Vagina (tissue), 2 donors: ENCODE results near the gene ANXA3. TPM values are rescaled to one million over a fixed set of nuclear protein-coding genes. Genes with fewer than 3 reads are reported as not detected.

ENCODE experiments used
- DNase-seq, 2 donors: peaks; one replicate each; pipeline ENCODE4 v3.0.0-alpha.2; 2017; ENCODE audit errors: extremely low spot score in 2 of 2
- H3K27ac ChIP-seq: fragments of 200-600 bp; sonication (generic); one replicate; pipeline ENCODE4 v1.5.1; 2019
- H3K27me3 ChIP-seq: fragments of 200-600 bp; sonication (generic); one replicate; pipeline ENCODE4 v1.5.1; 2019
- H3K36me3 ChIP-seq, 2 donors: fragments of 200-600 bp; sonication (generic); one replicate each; pipeline ENCODE4 v1.5.1; 2017 to 2019
- H3K4me1 ChIP-seq: fragments of 200-600 bp; sonication (generic); one replicate; pipeline ENCODE4 v1.5.1; 2019
- H3K4me3 ChIP-seq, 2 donors: fragments of 200-600 bp; sonication (generic); 1 replicate in 1 of 2; 2 replicates in 1 of 2; pipeline ENCODE4 v1.5.1; 2016 to 2019
- H3K9me3 ChIP-seq: fragments of 200-600 bp; sonication (generic); one replicate; pipeline ENCODE4 v1.5.1; 2019
- POLR2A ChIP-seq, 2 donors: fragments of 450-650 bp; IDR thresholded peaks; one replicate each; pipeline ENCODE4 v1.6.1; 2017; ENCODE audit warnings: antibody characterized with exemption in 2 of 2, mild to moderate bottlenecking in 2 of 2, moderate library complexity in 2 of 2
- POLR2AphosphoS5 ChIP-seq, 2 donors: sonication (generic); formaldehyde crosslinking; IDR thresholded peaks; one replicate each; pipeline ENCODE4 v1.9.0; 2017; ENCODE audit warnings: antibody characterized with exemption in 2 of 2, mild to moderate bottlenecking in 2 of 2, low read depth in 1 of 2; ENCODE audit not compliant: insufficient read depth in 1 of 2
- intact Hi-C: fragments of 100-400 bp; cut with DNase I; formaldehyde crosslinking; loops from one replicate; pipeline ENCODE4 v1.15.1; 2023
- total RNA-seq: library from RNA; depleted of rRNA; stranded (reverse); fragments of >200 nt; gene quantifications from one replicate; pipeline ENCODE4 v1.2.3, GENCODE V29; 2016
- TF ChIP-seq, protein P1 (sequence below), 3 experiments: fragments of 450-650 bp in 2 of 3; fragments of 200-600 bp in 1 of 3; sonication (generic) in 1 of 3; IDR thresholded peaks; one replicate each; pipeline ENCODE4 v1.5.1; 2017 to 2019; ENCODE audit warnings: antibody characterized with exemption in 3 of 3, mild to moderate bottlenecking in 2 of 3, moderate library complexity in 2 of 3

The ANXA3 gene
- total RNA-seq, 1 donor from 2014 or later = 11.8 TPM

DNA sequence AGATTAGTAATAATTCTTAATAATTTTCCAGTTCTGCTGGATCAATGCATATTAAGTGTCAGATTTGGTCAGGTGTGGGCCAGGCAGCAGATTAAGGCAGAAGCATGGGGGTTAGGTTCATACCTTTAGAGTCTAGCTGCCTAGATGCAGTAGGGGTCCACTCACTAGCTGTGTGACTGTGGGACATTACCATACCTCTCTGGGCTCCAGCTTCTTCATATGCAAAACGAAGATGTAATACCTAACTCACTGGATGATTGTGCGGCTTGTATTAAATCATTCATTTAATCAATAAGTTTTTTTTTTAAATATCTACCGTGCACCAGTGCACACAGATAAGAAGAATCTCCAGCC is 1.4 kb downstream of the ANXA3 start:
- no peak overlapping the region for H3K4me3 ChIP-seq
- H3K36me3 ChIP-seq = no peaks in the 10 kb centered on the region
- TF ChIP-seq, protein P1, sequence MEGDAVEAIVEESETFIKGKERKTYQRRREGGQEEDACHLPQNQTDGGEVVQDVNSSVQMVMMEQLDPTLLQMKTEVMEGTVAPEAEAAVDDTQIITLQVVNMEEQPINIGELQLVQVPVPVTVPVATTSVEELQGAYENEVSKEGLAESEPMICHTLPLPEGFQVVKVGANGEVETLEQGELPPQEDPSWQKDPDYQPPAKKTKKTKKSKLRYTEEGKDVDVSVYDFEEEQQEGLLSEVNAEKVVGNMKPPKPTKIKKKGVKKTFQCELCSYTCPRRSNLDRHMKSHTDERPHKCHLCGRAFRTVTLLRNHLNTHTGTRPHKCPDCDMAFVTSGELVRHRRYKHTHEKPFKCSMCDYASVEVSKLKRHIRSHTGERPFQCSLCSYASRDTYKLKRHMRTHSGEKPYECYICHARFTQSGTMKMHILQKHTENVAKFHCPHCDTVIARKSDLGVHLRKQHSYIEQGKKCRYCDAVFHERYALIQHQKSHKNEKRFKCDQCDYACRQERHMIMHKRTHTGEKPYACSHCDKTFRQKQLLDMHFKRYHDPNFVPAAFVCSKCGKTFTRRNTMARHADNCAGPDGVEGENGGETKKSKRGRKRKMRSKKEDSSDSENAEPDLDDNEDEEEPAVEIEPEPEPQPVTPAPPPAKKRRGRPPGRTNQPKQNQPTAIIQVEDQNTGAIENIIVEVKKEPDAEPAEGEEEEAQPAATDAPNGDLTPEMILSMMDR (IDR thresholded peaks at IDR 0.05) = no peak
- TF ChIP-seq POLR2AphosphoS5 (IDR thresholded peaks at IDR 0.05; ENCODE audit: insufficient read depth in 1 of 2, low read depth in 1 of 2) (no peak), POLR2A (IDR thresholded peaks at IDR 0.05) (no peak)
- intact Hi-C loops = no loop called here
- peaks cover 14% of the 10 kb centered on the region for H3K4me1 ChIP-seq
- no peak for DNase-seq
- no peaks in the 10 kb centered on the region for H3K9me3 ChIP-seq
- H3K27me3 ChIP-seq = no peaks in the 10 kb centered on the region
- H3K27ac ChIP-seq = no peak overlapping the region

GRCh38 chr4:78553529-78554060 is 2.0 kb downstream of the ANXA3 start:
- no peak for DNase-seq
- Histone ChIP-seq H3K36me3 (no peaks in the 10 kb centered on the region), H3K27me3 (no peaks in the 10 kb centered on the region), H3K4me1 (peaks cover 14% of the 10 kb centered on the region), H3K4me3 (no peak overlapping the region), H3K27ac (no peak overlapping the region), H3K9me3 (no peaks in the 10 kb centered on the region)
- TF ChIP-seq, protein P1 (IDR thresholded peaks at IDR 0.05) = no peak
- TF ChIP-seq POLR2AphosphoS5 (IDR thresholded peaks at IDR 0.05; ENCODE audit: insufficient read depth in 1 of 2, low read depth in 1 of 2) = no peak
- no peak for TF ChIP-seq POLR2A (IDR thresholded peaks at IDR 0.05)
- intact Hi-C loops = no loop called here

GRCh38 chr4:78556665-78557064 is 5.1 kb downstream of the ANXA3 start:
- peaks cover 10% of the 10 kb centered on the region for H3K4me1 ChIP-seq
- DNase-seq = no peak
- H3K36me3 ChIP-seq = no peaks in the 10 kb centered on the region
- H3K27ac ChIP-seq = no peak overlapping the region
- no peak overlapping the region for H3K4me3 ChIP-seq
- TF ChIP-seq, protein P1 (IDR thresholded peaks at IDR 0.05) = no peak
- no peak for TF ChIP-seq POLR2AphosphoS5 (IDR thresholded peaks at IDR 0.05; ENCODE audit: insufficient read depth in 1 of 2, low read depth in 1 of 2)
- no peak for TF ChIP-seq POLR2A (IDR thresholded peaks at IDR 0.05)
- no peaks in the 10 kb centered on the region for H3K9me3 ChIP-seq
- no peaks in the 10 kb centered on the region for H3K27me3 ChIP-seq
- intact Hi-C loops = no loop called here

- H3K27me3 ChIP-seq = no peaks in the 10 kb centered on the region
- no peaks in the 10 kb centered on the region for H3K4me1 ChIP-seq
- H3K27ac ChIP-seq = no peak overlapping the region
- H3K36me3 ChIP-seq = no peaks in the 10 kb centered on the region
- H3K9me3 ChIP-seq = no peaks in the 10 kb centered on the region
- TF ChIP-seq POLR2AphosphoS5 (IDR thresholded peaks at IDR 0.05; ENCODE audit: insufficient read depth in 1 of 2, low read depth in 1 of 2) = no peak
- TF ChIP-seq POLR2A (IDR thresholded peaks at IDR 0.05) = no peak
- TF ChIP-seq, protein P1 (IDR thresholded peaks at IDR 0.05) = no peak
- intact Hi-C loops = no loop called here
- DNase-seq = no peak
- H3K4me3 ChIP-seq = no peak overlapping the region
Observed at GRCh38 chr4:78557841-78558240, 6.3 kb downstream of the ANXA3 start.

- Histone ChIP-seq H3K9me3 (no peaks in the 10 kb centered on the region), H3K27me3 (no peaks in the 10 kb centered on the region), H3K4me3 (no peak overlapping the region), H3K27ac (no peak overlapping the region), H3K36me3 (no peaks in the 10 kb centered on the region), H3K4me1 (no peaks in the 10 kb centered on the region)
- TF ChIP-seq POLR2AphosphoS5 (IDR thresholded peaks at IDR 0.05; ENCODE audit: insufficient read depth in 1 of 2, low read depth in 1 of 2) = no peak
- TF ChIP-seq POLR2A (IDR thresholded peaks at IDR 0.05) = no peak
- TF ChIP-seq, protein P1 (IDR thresholded peaks at IDR 0.05) = no peak
- no peak for DNase-seq
- intact Hi-C loops = no loop called here
Observed at GRCh38 chr4:78558410-78558809, 6.8 kb downstream of the ANXA3 start.
